Endothelial cell of umbilical vein (primary cell): ENCODE measurements around the gene CCDC73. TPM values are rescaled to one million over a fixed set of nuclear protein-coding genes. Genes with fewer than 3 reads are reported as not detected.

ENCODE experiments used
- BruUV-seq: library from RNA; stranded (reverse); fragments of 400-500 nt; replicated peaks from 2 replicates; lab custom pipeline; 2021; lab: Mats Ljungman, UMichigan
- CTCF ChIA-PET: fragments of 300-600, 350-600 bp; sonication (Branson Sonifier 250); formaldehyde crosslinking; loops from one replicate; lab custom pipeline; 2021; ENCODE audit warnings: antibody characterized with exemption, inconsistent platforms; lab: Charles Lee
- POLR2A ChIA-PET: fragments of 300-600, 350-600 bp; sonication (Branson Sonifier 250); formaldehyde crosslinking; loops from one replicate; lab custom pipeline; 2021; ENCODE audit warnings: antibody characterized with exemption, inconsistent platforms; lab: Charles Lee
- DNase-seq: peaks from one replicate; pipeline ENCODE4 v3.0.0-alpha.2; 2011; ENCODE audit warnings: low read depth, low spot score
- FAIRE-seq: peaks from 2 replicates; lab custom pipeline; 2011; peaks lifted over from hg19 to GRCh38; lab: Jason Lieb, UNC
- H2AFZ ChIP-seq: 2 replicates; pipeline ENCODE4 v1.6.0; 2012; ENCODE audit warnings: low read depth, low read length, control low read depth, inconsistent platforms
- H3K27ac ChIP-seq: 2 replicates; pipeline ENCODE4 v1.5.1; 2011; ENCODE audit warnings: low read depth, mild to moderate bottlenecking, control low read depth, low read length, moderate library complexity; ENCODE audit not compliant: insufficient read depth
- H3K27me3 ChIP-seq, 2 experiments: 2 replicates each; pipeline versions ENCODE4 v1.6.0 to v1.6.1; 2011; ENCODE audit warnings: low read length in 2 of 2, mixed read lengths in 1 of 2; ENCODE audit not compliant: control insufficient read depth in 2 of 2, insufficient read depth in 2 of 2
- H3K36me3 ChIP-seq, 2 experiments: 2 replicates in 1 of 2; 3 replicates in 1 of 2; pipeline ENCODE4 v1.5.1; 2011; ENCODE audit warnings: low read length in 2 of 2, mild to moderate bottlenecking in 1 of 2, moderate library complexity in 1 of 2; ENCODE audit not compliant: control insufficient read depth in 2 of 2, insufficient read depth in 2 of 2; ENCODE audit errors: extremely low read depth in 1 of 2
- H3K4me1 ChIP-seq: 3 replicates; pipeline ENCODE4 v1.5.1; 2011; ENCODE audit warnings: mild to moderate bottlenecking, low read length; ENCODE audit not compliant: control insufficient read depth, insufficient read depth; ENCODE audit errors: extremely low read depth
- H3K4me2 ChIP-seq: 2 replicates; pipeline ENCODE4 v1.6.1; 2011; ENCODE audit warnings: low read length, control low read depth, mixed read lengths; ENCODE audit not compliant: insufficient read depth
- H3K4me3 ChIP-seq, 3 experiments: fragments of 200-600 bp in 1 of 3; sonication (generic), shearing (Covaris generic) in 1 of 3; replicated peaks in 1 of 3; 2 replicates each; pipeline ENCODE4 v1.5.1; 2011 to 2016; ENCODE audit warnings: control low read depth in 3 of 3, low read length in 3 of 3, mild to moderate bottlenecking in 2 of 3, inconsistent platforms in 1 of 3, low read depth in 1 of 3, moderate library complexity in 1 of 3; ENCODE audit not compliant: insufficient read depth in 1 of 3
- H3K79me2 ChIP-seq: 2 replicates; pipeline ENCODE4 v1.6.0; 2012; ENCODE audit warnings: low read length, inconsistent platforms; ENCODE audit not compliant: control insufficient read depth, insufficient read depth
- H3K9ac ChIP-seq: replicated peaks from 2 replicates; pipeline ENCODE3; 2011; ENCODE audit warnings: low read length, control low read depth; ENCODE audit not compliant: insufficient read depth; ENCODE audit errors: extremely low read depth
- H3K9me1 ChIP-seq: replicated peaks from 3 replicates; pipeline ENCODE4 v1.6.0; 2011; ENCODE audit warnings: mild to moderate bottlenecking, low read length; ENCODE audit not compliant: control insufficient read depth, insufficient read depth; ENCODE audit errors: extremely low read depth
- H3K9me3 ChIP-seq: replicated peaks from 2 replicates; pipeline ENCODE4 v1.5.1; 2012; ENCODE audit warnings: low read length, inconsistent platforms; ENCODE audit not compliant: control insufficient read depth, insufficient read depth
- H4K20me1 ChIP-seq: replicated peaks from 2 replicates; pipeline ENCODE3; 2011; ENCODE audit warnings: mild to moderate bottlenecking, low read length; ENCODE audit not compliant: control insufficient read depth, insufficient read depth; ENCODE audit errors: extremely low read depth
- EZH2 ChIP-seq: IDR thresholded peaks from 2 replicates; pipeline ENCODE4 v1.6.1; 2012; ENCODE audit warnings: borderline replicate concordance, low read depth, mild to moderate bottlenecking, moderate library complexity, low read length, inconsistent platforms; ENCODE audit not compliant: severe bottlenecking
- FOS ChIP-seq: IDR thresholded peaks from 2 replicates; pipeline ENCODE4 v1.6.1; 2011; ENCODE audit warnings: mild to moderate bottlenecking, low read length, moderate library complexity, borderline replicate concordance; ENCODE audit not compliant: insufficient read depth
- GATA2 ChIP-seq: IDR thresholded peaks from 2 replicates; pipeline ENCODE4 v1.7.0; 2011; ENCODE audit warnings: low read depth, mild to moderate bottlenecking, moderate library complexity, mixed read lengths, low read length; ENCODE audit not compliant: insufficient read length, insufficient read depth
- JUN ChIP-seq: IDR thresholded peaks from 2 replicates; pipeline ENCODE4 v1.6.1; 2011; ENCODE audit warnings: borderline replicate concordance, low read depth; ENCODE audit not compliant: insufficient read length, insufficient read depth
- MYC ChIP-seq: IDR thresholded peaks from one replicate; pipeline ENCODE4 v1.6.1; 2011; ENCODE audit warnings: mild to moderate bottlenecking, low read depth, low read length
- POLR2A ChIP-seq: IDR thresholded peaks from 2 replicates; pipeline ENCODE4 v1.6.1; 2012; ENCODE audit warnings: low read depth, mild to moderate bottlenecking, control low read depth, low read length
- POLR2AphosphoS5 ChIP-seq: IDR thresholded peaks from 2 replicates; pipeline ENCODE4 v1.6.1; 2012; ENCODE audit warnings: low read depth, mild to moderate bottlenecking, control low read depth, low read length, moderate library complexity; ENCODE audit not compliant: insufficient read depth
- dilution Hi-C: fragments of 300-500 bp; cut with MboI; formaldehyde crosslinking; loops from one replicate; pipeline ENCODE4 v1.15.0; 2019; ENCODE audit warnings: low sequenced_read_pairs; ENCODE audit not compliant: extremely low pct_ligation_motif_present
- intact Hi-C: fragments of 100-400 bp; cut with micrococcal nuclease; formaldehyde crosslinking; loops from one replicate; pipeline ENCODE4 v1.10.0; 2022
- polyA plus RNA-seq, 4 experiments: library from polyadenylated mRNA; depleted of rRNA in 3 of 4; stranded (reverse) in 3 of 4; unstranded in 1 of 4; fragments of >200 nt; gene quantifications; 2 replicates each; pipeline versions ENCODE4 v1.2.1 to v1.2.3, GENCODE V29; 2011 to 2012; ENCODE audit warnings: missing spikeins in 1 of 4
- total RNA-seq: library from RNA; stranded (reverse); gene quantifications from 2 replicates; pipeline ENCODE4 v1.2.3, GENCODE V29; 2021
- TF ChIP-seq, protein P1 (sequence below): IDR thresholded peaks from 2 replicates; pipeline ENCODE4 v1.6.1; 2011; ENCODE audit not compliant: insufficient read depth, insufficient read length
- TF ChIP-seq, protein P2 (sequence below), 2 donors: IDR thresholded peaks; 1 replicate in 1 of 2; 2 replicates in 1 of 2; pipeline ENCODE4 v1.5.1; 2011; ENCODE audit warnings: low read length in 2 of 2, mild to moderate bottlenecking in 2 of 2, moderate library complexity in 2 of 2, control low read depth in 1 of 2, inconsistent platforms in 1 of 2, low read depth in 1 of 2; ENCODE audit not compliant: insufficient read depth in 1 of 2; ENCODE audit errors: extremely low read depth in 1 of 2

CCDC73 gene
- total and polyA plus RNA-seq, 2 donors (not counting 3 experiments of a cell fraction or from before 2014, with no cell fraction given): not detected

DNA sequence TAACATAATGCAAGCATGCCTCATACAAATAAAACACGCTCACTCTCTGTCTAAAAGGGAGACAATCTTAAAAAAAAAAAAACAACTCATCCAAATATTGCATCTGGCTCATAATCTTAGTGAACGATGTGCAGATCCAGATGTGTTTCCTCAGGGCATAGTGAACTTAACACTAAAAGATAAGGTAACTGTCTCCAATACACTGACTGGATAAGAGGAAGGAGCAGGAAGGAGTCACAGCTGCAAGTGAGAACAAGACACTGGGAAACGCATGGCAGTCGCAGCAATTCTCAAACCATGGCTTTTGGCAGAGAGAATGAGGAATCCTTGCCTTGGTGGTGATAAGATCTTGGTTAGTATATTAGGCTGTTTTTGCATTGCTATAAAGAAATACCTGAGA, 220.0 kb downstream of the CCDC73 start:
- CTCF ChIA-PET: no interaction called here
- H3K9me1 ChIP-seq: no peaks in the 10 kb centered on the region
- H3K4me1 ChIP-seq: no peaks in the 10 kb centered on the region
- no peak overlapping the region for H3K4me3 ChIP-seq
- BruUV-seq: no TSS peak
- no peaks in the 10 kb centered on the region for H3K9me3 ChIP-seq
- H3K9ac ChIP-seq: no peak overlapping the region
- H3K4me2 ChIP-seq: no peak overlapping the region
- H3K36me3 ChIP-seq: no peaks in the 10 kb centered on the region
- peaks cover 3 to 4% of the 10 kb centered on the region in 2 experiments for H3K27me3 ChIP-seq
- no peak for DNase-seq
- H2AFZ ChIP-seq: no peak overlapping the region
- intact Hi-C loops: no loop called here
- H3K79me2 ChIP-seq: no peaks in the 10 kb centered on the region
- no peaks in the 10 kb centered on the region for H4K20me1 ChIP-seq
- dilution Hi-C loops: no loop called here
- H3K27ac ChIP-seq: no peak overlapping the region
- POLR2A ChIA-PET: no interaction called here
- TF ChIP-seq GATA2: no peak
- no peak for TF ChIP-seq JUN
- TF ChIP-seq, protein P1, sequence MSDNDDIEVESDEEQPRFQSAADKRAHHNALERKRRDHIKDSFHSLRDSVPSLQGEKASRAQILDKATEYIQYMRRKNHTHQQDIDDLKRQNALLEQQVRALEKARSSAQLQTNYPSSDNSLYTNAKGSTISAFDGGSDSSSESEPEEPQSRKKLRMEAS: no peak
- TF ChIP-seq POLR2A: no peak
- TF ChIP-seq FOS: no peak
- TF ChIP-seq POLR2AphosphoS5: no peak
- TF ChIP-seq, protein P2, sequence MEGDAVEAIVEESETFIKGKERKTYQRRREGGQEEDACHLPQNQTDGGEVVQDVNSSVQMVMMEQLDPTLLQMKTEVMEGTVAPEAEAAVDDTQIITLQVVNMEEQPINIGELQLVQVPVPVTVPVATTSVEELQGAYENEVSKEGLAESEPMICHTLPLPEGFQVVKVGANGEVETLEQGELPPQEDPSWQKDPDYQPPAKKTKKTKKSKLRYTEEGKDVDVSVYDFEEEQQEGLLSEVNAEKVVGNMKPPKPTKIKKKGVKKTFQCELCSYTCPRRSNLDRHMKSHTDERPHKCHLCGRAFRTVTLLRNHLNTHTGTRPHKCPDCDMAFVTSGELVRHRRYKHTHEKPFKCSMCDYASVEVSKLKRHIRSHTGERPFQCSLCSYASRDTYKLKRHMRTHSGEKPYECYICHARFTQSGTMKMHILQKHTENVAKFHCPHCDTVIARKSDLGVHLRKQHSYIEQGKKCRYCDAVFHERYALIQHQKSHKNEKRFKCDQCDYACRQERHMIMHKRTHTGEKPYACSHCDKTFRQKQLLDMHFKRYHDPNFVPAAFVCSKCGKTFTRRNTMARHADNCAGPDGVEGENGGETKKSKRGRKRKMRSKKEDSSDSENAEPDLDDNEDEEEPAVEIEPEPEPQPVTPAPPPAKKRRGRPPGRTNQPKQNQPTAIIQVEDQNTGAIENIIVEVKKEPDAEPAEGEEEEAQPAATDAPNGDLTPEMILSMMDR (IDR thresholded peaks at IDR 0.05; ENCODE audit: extremely low read depth in 1 of 2, insufficient read depth in 1 of 2, low read depth in 1 of 2, low read length in 2 of 2): no peak
- no peak for TF ChIP-seq MYC
- no peak for TF ChIP-seq EZH2
- FAIRE-seq: no peak
